OCI-M1 (cell line): ENCODE measurements around the gene ATP6V1F.
"Not testable (repeated sequence)": the region's sequence is repeated elsewhere in the genome, so short reads cannot be mapped to it uniquely, and the experiment has no call there.

ENCODE experiments used
- DNase-seq: peaks from one replicate; lab custom pipeline; 2025; lab: John Stamatoyannopoulos, UW

The ATP6V1F gene

GRCh38 chr7:128902761-128903585 lies 40.3 kb downstream of the ATP6V1F start:
- no peak for DNase-seq

DNA sequence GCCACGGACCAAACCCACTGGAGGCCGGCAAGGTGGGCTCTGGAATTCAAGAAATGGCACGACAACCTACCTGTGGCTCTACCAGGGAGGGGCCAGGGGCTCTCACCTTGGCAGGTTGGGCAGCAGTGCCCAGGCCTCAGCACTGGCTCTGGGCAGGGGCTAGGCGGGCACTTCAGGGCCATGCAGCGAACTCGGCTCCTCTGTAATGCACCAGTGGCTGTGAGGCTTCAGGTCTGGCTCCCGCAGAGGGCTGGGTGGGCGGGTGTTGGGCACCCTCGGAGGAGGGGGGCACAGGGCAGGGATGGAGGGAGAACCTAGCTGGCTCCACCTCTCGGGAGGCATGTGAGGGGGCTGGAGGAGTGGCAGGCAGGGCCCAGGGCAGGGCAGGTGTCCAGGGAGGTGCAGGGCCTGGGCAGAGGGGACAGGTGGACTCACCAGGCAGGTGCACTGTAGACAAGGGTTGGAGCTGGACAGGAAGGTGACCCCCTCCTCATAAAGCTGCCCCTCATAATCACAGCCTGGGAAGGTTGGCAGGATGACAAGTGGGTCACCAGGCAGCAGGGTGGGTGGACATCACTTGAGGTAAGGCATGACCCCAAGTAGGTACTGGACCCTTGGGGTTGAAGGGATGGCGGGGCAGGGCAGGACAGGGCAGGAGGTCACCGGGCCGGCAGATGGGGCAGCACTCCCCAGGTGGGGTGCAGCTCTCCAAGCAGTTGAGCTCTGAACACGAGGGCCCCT lies 41.1 kb downstream of the ATP6V1F start:
- DNase-seq: no peak

GRCh38 chr7:128904381-128905197 lies 41.9 kb downstream of the ATP6V1F start:
- peak; percentile 61 for DNase-seq

GRCh38 chr7:128906001-128906765 lies 43.5 kb downstream of the ATP6V1F start:
- peak; percentile 7 for DNase-seq

DNA sequence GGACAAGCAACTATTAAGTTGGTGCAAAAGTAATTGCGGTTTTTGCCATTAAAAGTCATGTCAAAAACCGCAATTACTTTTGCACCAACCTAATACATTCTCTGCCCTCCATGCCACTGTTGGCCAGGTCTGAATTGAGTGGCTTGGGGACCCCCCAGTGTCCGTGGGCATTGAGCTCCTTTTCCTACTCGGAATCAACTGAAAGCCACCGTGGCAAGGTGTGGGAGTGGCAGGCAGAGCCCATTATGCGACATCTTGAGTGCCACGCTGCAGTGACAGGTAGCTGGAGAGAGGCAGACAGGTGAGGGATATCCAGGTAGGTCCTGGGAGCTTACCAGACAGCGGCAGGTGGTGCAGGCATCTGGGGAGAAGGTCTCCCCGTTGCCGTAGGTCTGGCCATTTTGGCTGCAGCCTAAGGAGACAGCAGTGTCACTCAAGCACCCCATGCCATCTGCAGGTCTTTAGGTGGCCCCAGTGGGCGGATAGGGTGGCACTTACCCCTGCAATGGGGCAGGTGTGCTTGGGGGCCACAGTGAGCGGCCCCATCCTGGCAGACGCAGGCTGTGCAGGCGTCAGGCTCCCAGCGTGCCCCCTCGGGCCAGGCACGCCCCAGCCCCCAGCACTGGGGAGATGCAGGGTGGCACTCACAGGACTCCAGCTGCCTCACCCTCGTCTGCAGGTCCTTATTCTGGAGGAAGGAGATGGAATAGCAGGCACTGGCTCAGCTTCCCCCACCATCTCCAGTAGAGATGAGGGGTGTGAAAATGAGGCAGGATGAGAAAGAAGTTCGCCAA lies 44.3 kb downstream of the ATP6V1F start:
- no peak for DNase-seq

- no peak for DNase-seq
These were observed 46.3 kb downstream of the ATP6V1F start for GRCh38 chr7:128908750-128909624.

GRCh38 chr7:128909625-128910568 lies 47.2 kb downstream of the ATP6V1F start:
- DNase-seq: no peak

DNA sequence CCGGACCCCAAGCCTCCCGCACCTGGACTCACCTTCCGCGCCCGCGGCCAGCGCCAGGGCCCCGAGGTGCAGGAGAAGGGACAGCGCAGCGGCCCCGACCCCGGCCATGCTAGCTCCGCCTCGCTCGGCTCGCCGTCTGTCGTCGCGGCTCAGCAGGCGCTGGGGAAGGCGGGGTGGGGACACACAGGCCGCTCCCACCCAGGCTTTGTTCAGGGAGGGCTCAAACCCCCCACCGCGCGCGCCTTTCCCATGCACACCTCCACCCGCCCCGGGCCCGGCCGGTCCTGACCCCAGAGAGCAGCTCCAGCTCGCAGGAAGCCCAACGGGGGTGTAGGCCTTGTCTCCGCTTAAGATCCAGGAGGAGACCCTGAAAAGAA lies 47.9 kb downstream of the ATP6V1F start, which contains the start of gene KCP:
Gene KCP (minus strand): TSS at position 141 of the 377 bp plus-strand sequence. CDS start 33 bp downstream, at position 108.
- no peak for DNase-seq

GRCh38 chr7:128911423-128912031 lies 48.9 kb downstream of the ATP6V1F start:
- no peak for DNase-seq

DNA sequence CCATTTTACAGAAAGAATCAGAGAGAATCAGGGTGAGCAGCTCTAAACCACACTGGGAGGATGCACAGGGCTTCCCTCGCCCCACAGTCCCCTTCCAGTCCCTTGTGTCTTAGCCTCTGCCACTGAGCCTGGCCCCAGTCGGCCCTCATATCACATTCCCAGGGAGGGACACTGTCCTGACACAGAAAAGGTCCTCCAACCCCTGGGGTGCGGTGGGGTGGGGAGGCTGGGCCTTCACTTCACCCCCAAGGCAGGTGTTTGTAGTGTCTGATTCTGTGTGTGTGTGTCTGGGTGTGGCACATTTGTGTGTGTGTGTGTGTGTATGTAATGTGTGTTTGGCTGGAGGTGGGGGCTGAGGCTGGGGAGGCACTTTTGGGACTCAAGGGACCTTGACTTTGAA lies 49.6 kb downstream of the ATP6V1F start:
- DNase-seq: no peak

DNA sequence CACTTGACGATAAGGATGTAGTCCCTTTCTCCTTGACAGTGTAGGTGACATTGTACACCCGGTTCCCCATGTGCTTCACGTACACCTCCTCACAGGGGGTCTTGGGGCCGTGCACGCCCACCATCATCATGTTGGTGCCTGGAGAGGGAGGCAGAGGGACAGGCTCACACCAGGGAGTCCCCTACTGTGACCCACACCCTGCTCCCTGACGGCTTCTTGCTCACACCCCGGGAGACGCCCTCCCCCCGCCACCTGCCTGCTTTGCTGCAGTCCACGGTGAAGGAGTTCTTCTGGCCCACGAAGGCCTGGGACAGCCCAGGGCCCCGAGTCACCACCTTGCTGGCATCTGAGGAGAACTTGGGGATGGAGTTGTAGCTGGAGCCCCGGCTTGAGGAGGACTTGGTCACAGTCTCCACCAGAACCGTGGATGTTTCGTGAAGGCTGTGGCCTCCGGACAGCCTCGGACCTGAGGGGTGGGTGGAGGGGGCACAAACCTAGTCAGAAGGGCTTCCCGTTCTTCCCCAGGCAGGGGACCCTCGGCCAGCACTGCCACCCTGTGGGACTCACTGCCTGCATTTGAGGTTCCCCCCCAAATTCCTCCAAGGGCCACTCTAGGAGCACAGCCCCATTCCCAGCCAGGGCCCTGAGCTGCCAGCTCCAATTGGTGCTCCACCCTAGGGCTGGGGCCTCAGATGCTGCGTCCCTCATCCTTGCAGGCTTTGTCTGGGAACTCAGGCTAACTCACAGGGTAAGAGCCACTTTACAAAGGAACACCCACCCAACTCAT lies 50.2 kb downstream of the ATP6V1F start:
- DNase-seq: not testable (repeated sequence)

DNA sequence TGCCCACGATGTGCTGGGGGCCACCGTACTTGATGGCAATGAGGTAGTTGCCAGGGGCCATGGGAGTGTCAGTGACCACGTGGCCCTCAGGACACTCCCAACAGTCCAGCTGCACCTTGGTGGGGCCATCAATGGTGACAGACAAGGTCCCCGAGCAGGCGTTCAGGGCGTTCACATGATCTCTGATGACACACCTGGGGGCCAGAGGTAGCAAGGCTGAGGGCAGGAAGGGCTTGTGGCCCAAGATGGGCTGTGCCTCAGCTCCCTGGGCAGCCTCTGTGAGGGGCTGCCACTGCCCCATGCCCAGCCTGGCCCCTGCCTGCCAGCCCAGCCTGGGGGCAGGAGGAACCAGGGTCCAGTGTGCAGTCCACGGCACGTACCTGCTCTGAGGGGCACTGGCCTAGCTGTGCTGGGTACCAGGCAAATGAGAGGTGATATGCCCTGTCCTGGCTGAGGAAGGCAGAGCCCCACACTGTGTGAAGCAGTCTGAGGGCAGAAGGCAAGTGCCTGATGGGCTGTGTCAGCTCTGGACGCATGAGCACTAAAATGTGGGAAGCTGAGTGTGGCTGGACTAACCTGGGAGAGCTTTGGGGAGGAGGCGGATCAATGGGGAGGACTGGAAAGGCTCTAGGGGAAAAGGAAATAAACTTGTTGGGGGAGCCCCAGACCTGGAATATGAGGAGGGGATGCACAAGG lies 51.4 kb downstream of the ATP6V1F start:
- no peak for DNase-seq

- DNase-seq: no peak
These were observed 52.0 kb downstream of the ATP6V1F start for GRCh38 chr7:128914566-128915151.

- no peak for DNase-seq
These were observed 52.7 kb downstream of the ATP6V1F start for GRCh38 chr7:128915271-128915819.
